Measurements from ENCODE around the gene TECRL.

GRCh38 chr4:64394469-64394868, 14.8 kb downstream of the TECRL start:
- TF ChIP-seq GATA3 (IDR thresholded peaks at IDR 0.05; ENCODE audit: low read depth, low read length) (no peak), GATA2 (IDR thresholded peaks at IDR 0.05; ENCODE audit: low read depth, low read length) (no peak)

All from SH-SY5Y (cell line).